ENCODE data around the gene RNASE3.

DNA sequence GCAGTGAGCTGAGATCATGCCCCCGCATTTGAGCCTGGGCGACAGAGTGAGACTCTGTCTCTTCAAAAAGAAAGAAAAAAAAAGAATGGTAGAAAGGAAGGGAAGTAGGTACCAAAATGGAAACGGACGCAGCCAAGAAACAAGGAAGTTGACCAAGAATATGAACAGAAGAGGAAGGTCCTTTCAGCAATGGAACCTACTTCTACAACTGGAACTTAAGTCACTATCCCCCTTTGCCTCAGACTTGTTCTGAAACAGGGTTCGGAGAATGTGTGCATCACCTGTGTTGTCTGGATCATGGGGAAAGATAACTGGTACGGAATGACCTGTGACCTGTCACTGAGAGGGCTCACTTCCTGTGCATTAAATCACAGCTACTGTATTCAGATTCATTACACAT, 44.6 kb upstream of the RNASE3 start:
- TF ChIP-seq EZH2phosphoT487 (IDR thresholded peaks at IDR 0.05; ENCODE audit: low read depth) = no peak
- TF ChIP-seq, protein P1, sequence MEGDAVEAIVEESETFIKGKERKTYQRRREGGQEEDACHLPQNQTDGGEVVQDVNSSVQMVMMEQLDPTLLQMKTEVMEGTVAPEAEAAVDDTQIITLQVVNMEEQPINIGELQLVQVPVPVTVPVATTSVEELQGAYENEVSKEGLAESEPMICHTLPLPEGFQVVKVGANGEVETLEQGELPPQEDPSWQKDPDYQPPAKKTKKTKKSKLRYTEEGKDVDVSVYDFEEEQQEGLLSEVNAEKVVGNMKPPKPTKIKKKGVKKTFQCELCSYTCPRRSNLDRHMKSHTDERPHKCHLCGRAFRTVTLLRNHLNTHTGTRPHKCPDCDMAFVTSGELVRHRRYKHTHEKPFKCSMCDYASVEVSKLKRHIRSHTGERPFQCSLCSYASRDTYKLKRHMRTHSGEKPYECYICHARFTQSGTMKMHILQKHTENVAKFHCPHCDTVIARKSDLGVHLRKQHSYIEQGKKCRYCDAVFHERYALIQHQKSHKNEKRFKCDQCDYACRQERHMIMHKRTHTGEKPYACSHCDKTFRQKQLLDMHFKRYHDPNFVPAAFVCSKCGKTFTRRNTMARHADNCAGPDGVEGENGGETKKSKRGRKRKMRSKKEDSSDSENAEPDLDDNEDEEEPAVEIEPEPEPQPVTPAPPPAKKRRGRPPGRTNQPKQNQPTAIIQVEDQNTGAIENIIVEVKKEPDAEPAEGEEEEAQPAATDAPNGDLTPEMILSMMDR (IDR thresholded peaks at IDR 0.05; ENCODE audit: low read depth, low read length) = no peak

All from OCI-LY3 (cell line).